Breast epithelium (tissue), 4 donors: Measurements from ENCODE around the gene C1QTNF4. TPM values are rescaled to one million over a fixed set of nuclear protein-coding genes. Genes with fewer than 3 reads are reported as not detected.
A peak's percentile ranks its signal among the peaks of the same experiment; 100 is the strongest.
"Not testable (repeated sequence)": the region's sequence is repeated elsewhere in the genome, so short reads cannot be mapped to it uniquely, and the experiment has no call there.

Source experiments
- DNase-seq, 2 donors: peaks; one replicate each; pipeline ENCODE4 v3.0.0-alpha.2; 2019; ENCODE audit warnings: low spot score in 2 of 2
- H3K27ac ChIP-seq, 2 donors: fragments of 200-600 bp; sonication (generic) in 1 of 2; one replicate each; pipeline ENCODE4 v1.5.1; 2016 to 2019; ENCODE audit warnings: mild to moderate bottlenecking in 1 of 2
- H3K27me3 ChIP-seq, 2 donors: fragments of 200-600 bp; sonication (generic) in 1 of 2; one replicate each; pipeline versions ENCODE4 v1.5.1 to v1.6.0; 2017 to 2019; ENCODE audit warnings: control low read depth in 1 of 2, mild to moderate bottlenecking in 1 of 2
- H3K36me3 ChIP-seq: fragments of 200-600 bp; one replicate; pipeline ENCODE4 v1.5.1; 2019
- H3K4me1 ChIP-seq, 2 donors: fragments of 200-600 bp; sonication (generic); one replicate each; pipeline ENCODE4 v1.5.1; 2016 to 2019; ENCODE audit warnings: control low read depth in 1 of 2
- H3K4me3 ChIP-seq, 3 donors: fragments of 200-600 bp; sonication (generic); 1 replicate in 2 of 3; 2 replicates in 1 of 3; pipeline ENCODE4 v1.5.1; 2016 to 2019; ENCODE audit warnings: mild to moderate bottlenecking in 3 of 3, moderate library complexity in 2 of 3
- H3K9me3 ChIP-seq, 2 donors: fragments of 200-600 bp; sonication (generic) in 1 of 2; one replicate each; pipeline ENCODE4 v1.5.1; 2016 to 2019; ENCODE audit warnings: control low read depth in 1 of 2
- POLR2A ChIP-seq: fragments of 450-650 bp; IDR thresholded peaks from one replicate; pipeline ENCODE4 v1.6.1; 2016; ENCODE audit warnings: antibody characterized with exemption, mild to moderate bottlenecking, moderate library complexity
- POLR2AphosphoS5 ChIP-seq, 3 donors: sonication (generic); formaldehyde crosslinking; IDR thresholded peaks; one replicate each; pipeline ENCODE4 v1.6.1; 2017; ENCODE audit warnings: antibody characterized with exemption in 3 of 3
- intact Hi-C: fragments of 100-400 bp; cut with DNase I; formaldehyde crosslinking; loops from one replicate; pipeline ENCODE4 v1.15.1; 2023; ENCODE audit warnings: low total_unique reads
- total RNA-seq, 3 donors: library from RNA; depleted of rRNA; stranded (reverse); fragments of >200 nt; gene quantifications; one replicate each; pipeline ENCODE4 v1.1.0, GENCODE V29; 2016
- TF ChIP-seq, protein P1 (sequence below), 3 donors: fragments of 450-650 bp; IDR thresholded peaks; one replicate each; pipeline ENCODE4 v1.5.1; 2016 to 2017; ENCODE audit warnings: antibody characterized with exemption in 3 of 3, mild to moderate bottlenecking in 3 of 3, moderate library complexity in 3 of 3

Gene C1QTNF4
- 1 to 10 TPM in 2 of 3 donors, under 1 TPM in 1; 0.96 to 5.6 (median 4.4) TPM for total RNA-seq

DNA sequence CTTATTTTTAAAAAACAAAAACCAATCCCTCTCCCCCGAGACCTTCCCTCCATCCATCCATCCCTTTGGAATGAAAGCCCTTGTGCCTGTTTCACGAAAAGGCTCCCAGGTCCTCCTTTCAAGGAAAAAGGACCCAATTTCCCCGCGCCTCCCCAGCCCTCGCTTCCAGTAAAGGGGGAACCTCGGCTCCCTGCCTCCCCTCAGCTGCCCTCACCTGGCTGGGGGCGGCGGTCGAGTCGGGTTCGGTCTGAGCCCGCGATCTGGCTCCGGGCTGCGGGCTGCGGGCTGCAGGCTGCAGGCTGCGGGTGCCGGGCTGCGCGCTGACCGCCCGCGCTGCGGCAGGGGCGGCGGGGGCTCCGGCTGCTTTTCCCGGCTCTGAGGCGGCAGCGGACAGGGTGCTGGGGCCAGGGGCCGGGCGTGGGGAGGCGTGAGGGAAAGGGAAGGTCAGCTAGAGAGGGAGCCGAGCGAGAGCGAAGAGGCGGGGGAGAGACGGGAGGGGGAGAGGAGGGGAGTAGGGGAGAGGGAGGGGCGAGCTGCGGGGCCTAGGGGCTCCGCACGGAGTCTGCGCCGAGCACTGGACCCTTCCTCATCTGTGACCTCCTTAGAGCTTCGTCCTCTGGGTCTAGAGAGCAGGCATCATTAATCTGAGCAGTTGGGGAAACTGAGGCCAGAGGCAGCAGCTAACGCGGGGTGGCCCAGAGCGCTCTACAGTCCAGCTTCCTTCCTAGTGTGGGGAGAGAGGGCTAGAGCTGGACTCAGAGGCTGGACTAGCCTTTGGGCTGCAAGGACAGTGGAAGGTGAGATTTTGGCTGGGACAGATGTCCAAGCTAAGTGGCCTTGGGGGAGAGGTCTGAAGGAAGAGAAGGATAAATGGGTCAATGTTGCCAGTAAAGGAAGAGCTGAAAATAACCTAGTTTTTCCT lies at the start of gene C1QTNF4:
Gene C1QTNF4, minus strand, starts transcription at position 478 of the 922 bp plus-strand sequence. CDS start 3,601 bp downstream, outside the sequence.
- Histone ChIP-seq H3K36me3 (no peaks in the 10 kb centered on the region), H3K27me3 (peaks cover 0 to 21% of the 10 kb centered on the region in 2 donors), H3K4me1 (peaks cover 0 to 6% of the 10 kb centered on the region in 2 donors), H3K4me3 (peak within 1 kb of the TSS; percentile 17 to 69 (median 43)), H3K27ac (no peak within 1 kb of the TSS), H3K9me3 (no peaks in the 10 kb centered on the region)
- no peak for DNase-seq
- intact Hi-C loops, result no loop called here
- TF ChIP-seq POLR2A (no peak), POLR2AphosphoS5 (IDR thresholded peaks at IDR 0.05) (no peak)
- TF ChIP-seq, protein P1, sequence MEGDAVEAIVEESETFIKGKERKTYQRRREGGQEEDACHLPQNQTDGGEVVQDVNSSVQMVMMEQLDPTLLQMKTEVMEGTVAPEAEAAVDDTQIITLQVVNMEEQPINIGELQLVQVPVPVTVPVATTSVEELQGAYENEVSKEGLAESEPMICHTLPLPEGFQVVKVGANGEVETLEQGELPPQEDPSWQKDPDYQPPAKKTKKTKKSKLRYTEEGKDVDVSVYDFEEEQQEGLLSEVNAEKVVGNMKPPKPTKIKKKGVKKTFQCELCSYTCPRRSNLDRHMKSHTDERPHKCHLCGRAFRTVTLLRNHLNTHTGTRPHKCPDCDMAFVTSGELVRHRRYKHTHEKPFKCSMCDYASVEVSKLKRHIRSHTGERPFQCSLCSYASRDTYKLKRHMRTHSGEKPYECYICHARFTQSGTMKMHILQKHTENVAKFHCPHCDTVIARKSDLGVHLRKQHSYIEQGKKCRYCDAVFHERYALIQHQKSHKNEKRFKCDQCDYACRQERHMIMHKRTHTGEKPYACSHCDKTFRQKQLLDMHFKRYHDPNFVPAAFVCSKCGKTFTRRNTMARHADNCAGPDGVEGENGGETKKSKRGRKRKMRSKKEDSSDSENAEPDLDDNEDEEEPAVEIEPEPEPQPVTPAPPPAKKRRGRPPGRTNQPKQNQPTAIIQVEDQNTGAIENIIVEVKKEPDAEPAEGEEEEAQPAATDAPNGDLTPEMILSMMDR (IDR thresholded peaks at IDR 0.05), result no peak

DNA sequence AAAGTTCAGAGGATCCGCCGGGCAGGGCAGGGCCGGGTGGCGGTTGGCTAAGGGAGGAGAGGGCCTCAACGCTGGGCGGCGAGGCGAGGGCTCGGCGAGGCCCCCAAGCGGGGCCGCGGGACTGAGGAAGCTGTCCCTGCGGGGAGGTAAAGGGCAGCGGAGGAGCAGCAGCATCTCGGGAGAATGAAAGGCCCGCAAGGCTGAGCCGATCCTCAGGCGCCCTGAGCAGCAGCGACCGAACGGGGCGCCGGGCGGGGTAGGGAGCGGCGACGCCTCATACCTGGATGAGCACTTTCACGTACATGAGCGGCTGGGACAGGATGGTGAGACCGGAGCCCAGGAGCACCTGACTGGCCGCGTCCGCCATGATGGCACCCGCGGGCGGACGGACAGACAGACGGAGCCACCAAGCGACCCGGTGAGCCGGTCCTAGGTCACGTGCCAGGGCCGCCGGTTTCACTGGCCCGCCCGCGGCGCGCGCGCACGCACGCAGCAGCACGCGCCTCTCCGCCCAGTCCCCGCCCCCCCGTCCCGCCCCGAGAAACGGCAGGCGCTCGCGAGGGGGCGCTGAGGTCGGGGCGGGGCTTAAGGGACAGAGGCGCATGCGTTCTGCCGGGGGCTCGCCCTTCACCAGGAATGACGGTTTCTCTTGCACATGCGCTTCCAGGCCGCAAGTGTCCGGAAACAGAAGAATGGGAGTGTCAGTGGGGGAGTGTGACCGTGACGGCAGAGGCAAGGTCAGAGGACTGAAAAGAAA lies 48.1 kb upstream of the C1QTNF4 start, which contains the start of gene MTCH2:
Gene MTCH2, minus strand, starts transcription at position 461 of the 757 bp plus-strand sequence. Its CDS starts 94 bp downstream, at position 367.
- Histone ChIP-seq H3K4me3 (peak within 1 kb of the TSS; percentile 77 to 87 (median 80)), H3K9me3 (no peaks in the 10 kb centered on the region), H3K36me3 (peaks cover 7% of the 10 kb centered on the region), H3K4me1 (no peaks in the 10 kb centered on the region), H3K27ac (peak within 1 kb of the TSS; percentile 92 to 97), H3K27me3 (no peaks in the 10 kb centered on the region)
- intact Hi-C loops, result no loop called here
- peak; percentile 71 to 74 (median 73) for TF ChIP-seq POLR2AphosphoS5 (IDR thresholded peaks at IDR 0.05)
- no peak for TF ChIP-seq POLR2A
- TF ChIP-seq, protein P1 (IDR thresholded peaks at IDR 0.05), result peak in 1 of 3 donors; percentile 38
- peak; percentile 94 to 95 for DNase-seq

DNA sequence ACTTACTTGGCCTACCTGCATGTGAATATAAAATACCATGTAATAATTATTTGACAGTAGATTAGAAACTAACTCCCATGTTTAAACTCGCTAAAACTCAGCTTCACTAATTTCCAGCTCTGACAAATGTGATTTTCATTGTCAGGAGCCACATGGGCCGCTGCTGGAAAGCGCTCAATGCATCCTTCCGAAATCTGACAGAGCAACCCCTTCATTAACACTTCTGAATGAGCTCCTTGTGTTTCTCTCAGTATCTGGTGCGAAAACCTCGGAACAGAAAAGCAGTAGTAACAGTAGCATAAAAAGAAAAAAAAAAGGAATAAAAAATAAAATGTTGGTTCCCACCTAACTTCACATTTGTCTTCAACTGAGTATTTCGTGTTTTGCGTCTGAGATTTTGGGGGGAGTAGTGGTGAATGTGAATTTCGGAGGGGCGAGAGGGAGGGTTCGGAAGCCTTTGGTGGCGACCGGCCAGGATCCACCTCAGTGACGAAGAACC lies 47.4 kb upstream of the C1QTNF4 start:
- peak overlapping the region; percentile 77 to 87 (median 80) for H3K4me3 ChIP-seq
- no peaks in the 10 kb centered on the region for H3K4me1 ChIP-seq
- no peaks in the 10 kb centered on the region for H3K9me3 ChIP-seq
- no peaks in the 10 kb centered on the region for H3K27me3 ChIP-seq
- intact Hi-C loops, result no loop called here
- DNase-seq, result no peak
- H3K27ac ChIP-seq, result peak overlapping the region; percentile 92 to 97
- H3K36me3 ChIP-seq, result peaks cover 7% of the 10 kb centered on the region
- TF ChIP-seq, protein P1 (IDR thresholded peaks at IDR 0.05), result no peak
- no peak for TF ChIP-seq POLR2A
- TF ChIP-seq POLR2AphosphoS5 (IDR thresholded peaks at IDR 0.05), result no peak

DNA sequence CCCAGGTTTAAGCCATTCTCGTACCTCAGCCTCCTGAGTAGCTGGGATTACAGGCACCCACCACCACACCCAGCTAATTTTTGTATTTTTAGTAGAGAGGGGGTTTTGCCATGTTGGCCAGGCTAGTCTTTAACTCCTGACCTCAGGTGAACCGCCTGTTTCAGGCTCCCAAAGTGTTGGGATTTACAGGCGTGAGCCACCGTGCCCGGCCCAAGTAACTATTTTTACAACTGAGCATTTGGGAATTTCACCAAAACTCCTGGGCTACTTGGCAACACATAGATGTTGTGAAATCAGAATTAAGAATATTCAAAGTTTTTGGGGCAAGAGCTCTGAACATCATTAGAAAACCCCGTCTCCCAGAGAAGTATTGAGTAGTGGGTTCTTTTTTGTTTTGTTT lies 46.3 kb upstream of the C1QTNF4 start:
- H3K4me1 ChIP-seq, H3K27ac ChIP-seq, DNase-seq, H3K4me3 ChIP-seq, H3K27me3 ChIP-seq, intact Hi-C loops, H3K9me3 ChIP-seq, H3K36me3 ChIP-seq: not testable (repeated sequence)

DNA sequence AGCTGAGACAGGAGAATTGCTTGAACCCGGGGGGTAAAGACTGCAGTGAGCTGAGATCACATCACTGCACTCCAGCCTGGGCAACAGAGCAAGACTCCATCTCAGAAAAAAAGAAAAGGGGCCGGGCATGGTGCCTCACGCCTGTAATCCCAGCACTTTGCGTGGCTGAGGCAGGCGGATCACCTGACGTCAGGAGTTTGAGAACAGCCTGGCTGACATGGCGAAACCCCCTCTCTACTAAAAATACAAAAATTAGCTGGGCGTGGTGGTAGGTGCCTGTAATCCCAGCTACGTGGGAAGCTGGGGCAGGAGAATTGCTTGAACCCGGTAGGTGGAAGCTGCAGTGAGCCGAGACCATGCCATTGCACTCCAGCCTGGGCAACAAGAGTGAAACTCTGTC lies 42.1 kb upstream of the C1QTNF4 start:
- not testable (repeated sequence) for H3K36me3 ChIP-seq

More for the DNA sequence above, 42.1 kb upstream of the C1QTNF4 start:
- H3K4me3 ChIP-seq, H3K27ac ChIP-seq, intact Hi-C loops, H3K9me3 ChIP-seq, H3K27me3 ChIP-seq, H3K4me1 ChIP-seq, DNase-seq: not testable (repeated sequence)
